Fibroblast of villous mesenchyme (primary cell): ENCODE results near the gene MAP3K8. TPM values are rescaled to one million over a fixed set of nuclear protein-coding genes. Genes with fewer than 3 reads are reported as not detected.

Source experiments
- DNase-seq: peaks from one replicate; pipeline ENCODE4 v3.0.0-alpha.2; 2010; ENCODE audit warnings: low read depth
- H3K4me3 ChIP-seq: 2 replicates; pipeline ENCODE4 v1.5.1; 2011; ENCODE audit warnings: low read depth, mild to moderate bottlenecking, low read length
- CTCF ChIP-seq: IDR thresholded peaks from 2 replicates; pipeline ENCODE4 v1.5.1; 2012; ENCODE audit warnings: low read depth, mild to moderate bottlenecking, low read length; ENCODE audit not compliant: insufficient read depth
- total RNA-seq: library from RNA; depleted of rRNA; stranded (reverse); fragments of >200 nt; gene quantifications from 2 replicates; pipeline ENCODE4 v1.2.3, GENCODE V29; 2012

Gene MAP3K8
- total RNA-seq, 1 donor = 31.1 TPM

GRCh38 chr10:30499816-30500215, 65.8 kb downstream of the MAP3K8 start:
- no peak for DNase-seq
- H3K4me3 ChIP-seq = no peak overlapping the region
- no peak for TF ChIP-seq CTCF

GRCh38 chr10:30500534-30500933, 66.5 kb downstream of the MAP3K8 start:
- DNase-seq = no peak
- TF ChIP-seq CTCF = no peak
- no peak overlapping the region for H3K4me3 ChIP-seq

GRCh38 chr10:30500963-30501504, 67.0 kb downstream of the MAP3K8 start:
- peak; percentile 5 for DNase-seq
- H3K4me3 ChIP-seq = no peak overlapping the region
- no peak for TF ChIP-seq CTCF

GRCh38 chr10:30502266-30503060, 68.5 kb downstream of the MAP3K8 start:
- H3K4me3 ChIP-seq = no peak overlapping the region
- DNase-seq = peak; percentile 33
- no peak for TF ChIP-seq CTCF

- H3K4me3 ChIP-seq = no peak overlapping the region
- TF ChIP-seq CTCF = no peak
These were observed 69.8 kb downstream of the MAP3K8 start for GRCh38 chr10:30503700-30504266.

GRCh38 chr10:30505543-30506298, 71.7 kb downstream of the MAP3K8 start:
- H3K4me3 ChIP-seq = no peak overlapping the region
- TF ChIP-seq CTCF = no peak
- DNase-seq = no peak

More at GRCh38 chr10:30503700-30504266, 69.8 kb downstream of the MAP3K8 start:
- DNase-seq = peak; percentile 24
